GM23248 (cell line): ENCODE results near the gene TMEM192.

Experiments used
- EZH2 ChIP-seq: fragments of 200-600 bp; sonication (generic); IDR thresholded peaks from 2 replicates; pipeline ENCODE4 v1.6.1; 2018; ENCODE audit warnings: antibody characterized with exemption, mild to moderate bottlenecking; ENCODE audit not compliant: insufficient read depth, poor library complexity, severe bottlenecking
- EZH2phosphoT487 ChIP-seq: fragments of 200-600 bp; sonication (generic); IDR thresholded peaks from 2 replicates; pipeline ENCODE4 v1.6.1; 2018; ENCODE audit warnings: antibody characterized with exemption, moderate library complexity, mild to moderate bottlenecking, low read depth; ENCODE audit not compliant: insufficient read depth

DNA sequence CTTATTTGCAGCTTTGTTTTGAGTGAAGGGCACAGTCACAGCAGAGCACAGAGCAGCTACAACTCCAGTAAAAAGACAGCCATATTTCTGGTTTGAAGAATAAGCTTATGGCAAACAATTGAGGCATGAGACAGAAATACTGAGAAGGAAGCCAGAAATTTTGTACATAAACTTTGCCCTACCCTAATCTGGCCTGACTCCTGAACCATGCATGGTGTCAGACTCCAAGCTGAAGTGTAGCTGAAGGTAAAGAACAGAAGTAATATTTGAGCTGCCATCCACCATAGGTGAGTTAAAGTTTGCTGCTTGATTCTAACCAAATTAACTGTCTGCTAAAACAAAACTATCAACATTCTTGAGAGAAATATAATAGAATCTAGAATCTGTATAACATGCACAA lies 24.5 kb upstream of the TMEM192 start:
- no peak for TF ChIP-seq EZH2
- TF ChIP-seq EZH2phosphoT487, result no peak
